ENCODE data around the gene SYVN1.

DNA sequence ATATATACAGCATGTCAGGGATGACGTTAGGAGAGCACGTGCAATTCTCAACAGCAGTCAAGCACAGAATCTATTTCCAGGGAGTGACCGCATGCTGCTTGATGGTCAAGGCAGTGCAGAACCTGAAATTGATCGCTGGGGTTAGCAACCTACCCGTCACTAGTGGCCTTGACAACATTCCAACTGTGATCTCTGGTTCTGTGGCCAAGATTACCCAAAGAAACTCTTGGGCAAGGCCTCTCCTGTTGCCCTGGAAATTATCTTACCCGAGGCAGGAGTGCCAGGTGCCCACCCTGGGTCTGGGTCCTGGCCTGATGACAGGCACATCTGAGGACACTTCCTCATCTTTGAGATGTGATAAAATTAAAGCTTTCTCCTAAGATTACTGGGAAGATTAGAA is 20.5 kb downstream of the SYVN1 start:
- peak in 1 of 2 donors; percentile 7 for TF ChIP-seq RAD21 (IDR thresholded peaks at IDR 0.05)
- no peak for TF ChIP-seq CTCF (IDR thresholded peaks at IDR 0.05; ENCODE audit: low read depth, low read length, missing input control)
- TF ChIP-seq REST (IDR thresholded peaks at IDR 0.05) = peak; percentile 32
- no peak for TF ChIP-seq TAF1 (conservative IDR thresholded peaks at IDR 0.05)

Measured in liver (tissue), 3 donors.